Neural progenitor cell (in vitro differentiated cells): ENCODE results near the gene GHDC.

Experiments
- CTCF ChIP-seq: fragments of 200-600 bp; sonication (generic); IDR thresholded peaks from 2 replicates; pipeline ENCODE4 v1.5.1; 2017; ENCODE audit warnings: antibody characterized with exemption, mild to moderate bottlenecking
- EZH2 ChIP-seq: fragments of 200-600 bp; sonication (generic); IDR thresholded peaks from 2 replicates; pipeline ENCODE4 v1.6.1; 2017; ENCODE audit warnings: antibody characterized with exemption, mild to moderate bottlenecking, moderate library complexity
- EZH2phosphoT487 ChIP-seq: fragments of 200-600 bp; sonication (generic); IDR thresholded peaks from 2 replicates; pipeline ENCODE4 v1.6.1; 2017; ENCODE audit warnings: antibody characterized with exemption

GRCh38 chr17:42201458-42201772, 7.1 kb upstream of the GHDC start:
- TF ChIP-seq EZH2phosphoT487 (no peak), CTCF (no peak), EZH2 (no peak)
